A549 (cell line): Measurements from ENCODE around the gene AMOT. TPM values are rescaled to one million over a fixed set of nuclear protein-coding genes. Genes with fewer than 3 reads are reported as not detected.
A peak's percentile ranks its signal among the peaks of the same experiment; 100 is the strongest.

ENCODE experiments used
- ATAC-seq, 2 experiments: fragments of 200-7000 bp in 1 of 2; fragments of >200 bp in 1 of 2; cut with Nextera tagmentation in 1 of 2; cut with Tn5 transposase in 1 of 2; 3 replicates each; pipeline versions ENCODE4 v1.8.0 to v1.9.1; 2018 to 2020; ENCODE audit warnings: mild to moderate bottlenecking in 1 of 2, moderate library complexity in 1 of 2
- CTCF ChIA-PET: fragments of 300-600 bp; sonication (Branson Sonifier 250); formaldehyde crosslinking; extraction: SDS; loops from one replicate; lab custom pipeline; 2021; ENCODE audit warnings: antibody characterized with exemption, inconsistent platforms; lab: Yijun Ruan, JAX
- POLR2A ChIA-PET: fragments of 350-600 bp; formaldehyde crosslinking; extraction: SDS; loops from one replicate; lab custom pipeline; 2021; ENCODE audit warnings: antibody characterized with exemption, inconsistent platforms; lab: Yijun Ruan, JAX
- DNase-seq, 2 experiments: peaks; one replicate each; pipeline versions ENCODE4 v3.0.0 to v3.0.0-alpha.2; 2011 to 2016; ENCODE audit warnings: low read depth in 1 of 2, low spot score in 1 of 2
- FAIRE-seq: peaks from 2 replicates; lab custom pipeline; 2011; peaks lifted over from hg19 to GRCh38; lab: Jason Lieb, UNC
- H3K27ac ChIP-seq, 2 experiments: fragments of >200 bp; sonication (Bioruptor Twin); formaldehyde crosslinking; 3 replicates each; pipeline ENCODE4 v1.5.1; 2016 to 2017
- H3K4me1 ChIP-seq: fragments of >200 bp; sonication (Bioruptor Twin); formaldehyde crosslinking; 3 replicates; pipeline ENCODE4 v1.6.1; 2016
- H3K4me2 ChIP-seq: fragments of >200 bp; sonication (Bioruptor Twin); formaldehyde crosslinking; 3 replicates; pipeline ENCODE4 v1.6.1; 2016
- H3K4me3 ChIP-seq: fragments of >200 bp; sonication (Bioruptor Twin); formaldehyde crosslinking; 3 replicates; pipeline ENCODE4 v1.5.1; 2016
- H3K9me3 ChIP-seq: fragments of >200 bp; sonication (Bioruptor Twin); formaldehyde crosslinking; 3 replicates; pipeline ENCODE4 v1.6.1; 2016
- CBX2 ChIP-seq: fragments of 200-600 bp; sonication (generic); IDR thresholded peaks from 2 replicates; pipeline ENCODE4 v1.6.1; 2016; ENCODE audit warnings: low read depth, mild to moderate bottlenecking, borderline replicate concordance
- CEBPB ChIP-seq, 2 experiments: fragments of >200 bp in 1 of 2; sonication (Bioruptor Twin) in 1 of 2; formaldehyde crosslinking in 1 of 2; IDR thresholded peaks; 2 replicates each; pipeline ENCODE4 v1.6.1; 2012 to 2016
- CHD2 ChIP-seq: fragments of 150-350 bp; IDR thresholded peaks from 2 replicates; pipeline ENCODE4 v1.6.1; 2014; ENCODE audit warnings: low read length; ENCODE audit not compliant: partially characterized antibody
- CHD4 ChIP-seq: fragments of 200-600 bp; sonication (generic); IDR thresholded peaks from 2 replicates; pipeline ENCODE4 v1.6.1; 2016; ENCODE audit warnings: antibody characterized with exemption, mild to moderate bottlenecking, borderline replicate concordance
- ESRRA ChIP-seq: fragments of 150-350 bp; IDR thresholded peaks from 2 replicates; pipeline ENCODE4 v1.6.1; 2014; ENCODE audit warnings: mild to moderate bottlenecking, low read length, borderline replicate concordance
- FOSB ChIP-seq: fragments of 250-450 bp; sonication (Bioruptor Pico); IDR thresholded peaks from 2 replicates; pipeline ENCODE4 v1.5.0; 2020; ENCODE audit warnings: mild to moderate bottlenecking, moderate library complexity
- FOSL2 ChIP-seq, 2 experiments: fragments of 450-650 bp in 1 of 2; fragments of >200 bp in 1 of 2; sonication (Bioruptor Twin) in 1 of 2; formaldehyde crosslinking; IDR thresholded peaks; 2 replicates each; pipeline versions ENCODE4 v1.5.0 to v1.6.1; 2016 to 2020; ENCODE audit warnings: mild to moderate bottlenecking in 1 of 2, moderate library complexity in 1 of 2
- GATA3 ChIP-seq: IDR thresholded peaks from 2 replicates; pipeline ENCODE4 v1.6.1; 2012; ENCODE audit warnings: borderline replicate concordance
- HDAC2 ChIP-seq: fragments of 200-600 bp; sonication (generic); IDR thresholded peaks from 2 replicates; pipeline ENCODE4 v1.6.1; 2016
- KDM5A ChIP-seq: fragments of 200-600 bp; sonication (generic); IDR thresholded peaks from 2 replicates; pipeline ENCODE4 v1.6.1; 2016; ENCODE audit warnings: antibody characterized with exemption, mild to moderate bottlenecking
- MAFK ChIP-seq: fragments of 450-650 bp; IDR thresholded peaks from 2 replicates; pipeline ENCODE4 v1.6.1; 2014; ENCODE audit not compliant: partially characterized antibody
- NR3C1 ChIP-seq: fragments of >200 bp; sonication (Bioruptor Twin); formaldehyde crosslinking; IDR thresholded peaks from 3 replicates; pipeline ENCODE4 v1.6.1; 2017
- PHF8 ChIP-seq: fragments of 200-600 bp; sonication (generic); IDR thresholded peaks from 2 replicates; pipeline ENCODE4 v1.6.1; 2016; ENCODE audit warnings: low read depth, mild to moderate bottlenecking, antibody characterized with exemption, moderate library complexity, borderline replicate concordance
- POLR2A ChIP-seq: IDR thresholded peaks from 2 replicates; pipeline ENCODE4 v1.6.1; 2012; ENCODE audit warnings: mild to moderate bottlenecking, low read length
- POLR2AphosphoS2 ChIP-seq: conservative IDR thresholded peaks from 2 replicates; pipeline ENCODE4 v1.6.1; 2012; ENCODE audit warnings: low read length, improper control_type of control experiment, inconsistent platforms
- RARB ChIP-seq: fragments of 250-450 bp; sonication (Bioruptor Pico); IDR thresholded peaks from 2 replicates; pipeline ENCODE4 v1.8.0; 2021; ENCODE audit warnings: mild to moderate bottlenecking, moderate library complexity
- RFX5 ChIP-seq: fragments of 450-650 bp; IDR thresholded peaks from 2 replicates; pipeline ENCODE4 v1.7.1; 2014; ENCODE audit warnings: antibody characterized with exemption, mild to moderate bottlenecking, moderate library complexity
- RNF2 ChIP-seq: fragments of 200-600 bp; sonication (generic); IDR thresholded peaks from 2 replicates; pipeline ENCODE4 v1.6.1; 2016; ENCODE audit warnings: low read depth, mild to moderate bottlenecking, antibody characterized with exemption, moderate library complexity, borderline replicate concordance
- SMC3 ChIP-seq: fragments of >200 bp; sonication (Bioruptor Twin); formaldehyde crosslinking; IDR thresholded peaks from 3 replicates; pipeline ENCODE4 v1.6.1; 2018; ENCODE audit warnings: inconsistent platforms
- ZFP36 ChIP-seq: fragments of 450-650 bp; IDR thresholded peaks from 2 replicates; pipeline ENCODE4 v1.6.1; 2014; ENCODE audit warnings: borderline replicate concordance; ENCODE audit not compliant: partially characterized antibody
- ZNF302 ChIP-seq: fragments of 250-450 bp; sonication (Bioruptor Pico); IDR thresholded peaks from 2 replicates; pipeline ENCODE4 v1.9.0; 2021; ENCODE audit warnings: inconsistent platforms, mild to moderate bottlenecking, moderate library complexity
- ZSCAN20 ChIP-seq: fragments of 250-450 bp; sonication (Bioruptor Pico); IDR thresholded peaks from 2 replicates; pipeline ENCODE4 v1.8.0; 2022; ENCODE audit warnings: mild to moderate bottlenecking, moderate library complexity
- WGBS: methylation state at CpG from one replicate; pipeline ENCODE4 v1.1.6; 2017; ENCODE audit errors: missing lambda C conversion rate; 5-methylcytosine and 5-hydroxymethylcytosine counted together
- polyA plus RNA-seq, 4 experiments: library from polyadenylated mRNA; depleted of rRNA in 3 of 4; stranded (reverse); fragments of >200 nt; fragmentation: RNase III in 1 of 4; extraction: RNeasy Plus Mini Kit Qiagen cat#74134 plus additional on column Dnase treatment in 1 of 4; gene quantifications; 2 replicates in 3 of 4; 3 replicates in 1 of 4; pipeline ENCODE4 v1.2.3, GENCODE V29; 2011 to 2017
- TF ChIP-seq, protein P1 (sequence below): fragments of >200 bp; sonication (Bioruptor Twin); formaldehyde crosslinking; IDR thresholded peaks from 2 replicates; pipeline ENCODE4 v1.6.1; 2016
- TF ChIP-seq, protein P2 (sequence below): fragments of 450-650 bp; IDR thresholded peaks from 2 replicates; pipeline ENCODE4 v1.6.1; 2014; ENCODE audit warnings: antibody characterized with exemption
- TF ChIP-seq, protein P3 (sequence below): IDR thresholded peaks from 2 replicates; pipeline ENCODE4 v1.6.1; 2012; ENCODE audit warnings: low read depth, borderline replicate concordance
- TF ChIP-seq, protein P4 (sequence below): fragments of 250-450 bp; sonication (Bioruptor Pico); IDR thresholded peaks from 2 replicates; pipeline ENCODE4 v1.5.0; 2021; ENCODE audit warnings: mild to moderate bottlenecking, moderate library complexity, borderline replicate concordance
- TF ChIP-seq, protein P5 (sequence below): fragments of >200 bp; sonication (Bioruptor Twin); formaldehyde crosslinking; IDR thresholded peaks from 3 replicates; pipeline ENCODE4 v1.5.1; 2016
- TF ChIP-seq, protein P6 (sequence below): IDR thresholded peaks from 2 replicates; pipeline ENCODE4 v1.6.1; 2012

AMOT gene
- polyA plus RNA-seq, 2 of the 4 experiments (the other 2 are of a cell fraction), result 0.03 to 0.05 TPM

DNA sequence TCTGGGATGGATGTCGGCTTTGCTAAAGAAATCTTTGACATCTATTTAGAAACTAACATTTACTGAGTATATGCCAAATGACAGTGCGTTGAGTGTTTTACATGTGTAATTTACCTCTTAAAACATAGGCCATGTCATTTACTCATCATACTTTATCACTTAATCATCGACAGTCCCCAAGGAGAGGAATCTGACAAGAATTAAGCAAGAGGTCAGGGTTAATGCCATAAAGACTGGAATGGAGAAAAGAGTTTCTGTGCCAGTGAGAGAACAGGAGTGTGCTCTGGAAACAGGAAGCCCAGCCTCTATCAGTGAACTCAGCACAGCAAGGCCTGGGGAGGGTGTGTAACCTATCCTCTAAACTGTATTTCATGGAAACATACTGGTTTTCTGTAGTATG, 28.0 kb upstream of the AMOT start:
- H3K9me3 ChIP-seq, result no peaks in the 10 kb centered on the region
- FAIRE-seq (no peak), DNase-seq (no peak), ATAC-seq (no peak)
- WGBS, result 25% methylated on average over 3 of the region's 3 CpGs
- H3K4me3 ChIP-seq, result no peak overlapping the region
- H3K4me2 ChIP-seq, result no peak overlapping the region
- no peak for TF ChIP-seq CHD2
- TF ChIP-seq, protein P1, sequence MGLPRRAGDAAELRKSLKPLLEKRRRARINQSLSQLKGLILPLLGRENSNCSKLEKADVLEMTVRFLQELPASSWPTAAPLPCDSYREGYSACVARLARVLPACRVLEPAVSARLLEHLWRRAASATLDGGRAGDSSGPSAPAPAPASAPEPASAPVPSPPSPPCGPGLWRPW, result no peak
- no peak for TF ChIP-seq RFX5
- TF ChIP-seq, protein P2, sequence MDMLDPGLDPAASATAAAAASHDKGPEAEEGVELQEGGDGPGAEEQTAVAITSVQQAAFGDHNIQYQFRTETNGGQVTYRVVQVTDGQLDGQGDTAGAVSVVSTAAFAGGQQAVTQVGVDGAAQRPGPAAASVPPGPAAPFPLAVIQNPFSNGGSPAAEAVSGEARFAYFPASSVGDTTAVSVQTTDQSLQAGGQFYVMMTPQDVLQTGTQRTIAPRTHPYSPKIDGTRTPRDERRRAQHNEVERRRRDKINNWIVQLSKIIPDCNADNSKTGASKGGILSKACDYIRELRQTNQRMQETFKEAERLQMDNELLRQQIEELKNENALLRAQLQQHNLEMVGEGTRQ, result no peak
- TF ChIP-seq RARB (CRISPR knock-in tag), result no peak
- no peak for TF ChIP-seq NR3C1
- TF ChIP-seq POLR2AphosphoS2, result no peak
- TF ChIP-seq, protein P3, sequence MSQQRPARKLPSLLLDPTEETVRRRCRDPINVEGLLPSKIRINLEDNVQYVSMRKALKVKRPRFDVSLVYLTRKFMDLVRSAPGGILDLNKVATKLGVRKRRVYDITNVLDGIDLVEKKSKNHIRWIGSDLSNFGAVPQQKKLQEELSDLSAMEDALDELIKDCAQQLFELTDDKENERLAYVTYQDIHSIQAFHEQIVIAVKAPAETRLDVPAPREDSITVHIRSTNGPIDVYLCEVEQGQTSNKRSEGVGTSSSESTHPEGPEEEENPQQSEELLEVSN, result no peak
- ChIA-PET POLR2A (no interaction called here), CTCF (no interaction called here)
- H3K4me1 ChIP-seq, result no peaks in the 10 kb centered on the region
- H3K27ac ChIP-seq, result no peak overlapping the region

DNA sequence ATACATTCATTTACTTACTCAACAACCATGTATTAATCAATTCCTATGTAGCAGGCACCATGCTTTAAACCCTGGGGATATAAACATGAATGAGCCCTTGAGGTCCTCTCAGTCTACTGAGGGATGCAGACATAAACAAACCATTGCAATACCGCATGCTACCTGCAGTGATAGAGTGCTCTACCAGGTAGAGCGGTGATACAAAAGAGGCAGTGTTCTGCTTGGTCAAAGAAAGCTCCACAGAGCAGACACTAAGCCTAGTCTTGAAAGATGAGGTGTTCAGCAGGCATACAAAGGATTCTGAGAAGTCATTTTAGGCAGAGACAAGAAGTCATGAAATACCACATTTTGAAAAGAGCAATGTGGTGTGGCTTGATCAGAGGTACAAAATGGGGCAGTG, 26.9 kb upstream of the AMOT start:
- H3K4me2 ChIP-seq, result no peak overlapping the region
- no peak overlapping the region for H3K27ac ChIP-seq
- DNase-seq (no peak), ATAC-seq (peak in 1 of 2 experiments; percentile 61; a peak in 3 of 6 replicates), FAIRE-seq (peak; percentile 13)
- H3K4me1 ChIP-seq, result no peaks in the 10 kb centered on the region
- 0% methylated on average over 2 of the region's 2 CpGs for WGBS
- CTCF ChIA-PET, result no interaction called here
- no peak for TF ChIP-seq ESRRA
- TF ChIP-seq, protein P2, result no peak
- TF ChIP-seq GATA3, result no peak
- no peak for TF ChIP-seq PHF8
- no peak for TF ChIP-seq ZSCAN20 (CRISPR knock-in tag)
- no peak for TF ChIP-seq RNF2
- TF ChIP-seq, protein P4, sequence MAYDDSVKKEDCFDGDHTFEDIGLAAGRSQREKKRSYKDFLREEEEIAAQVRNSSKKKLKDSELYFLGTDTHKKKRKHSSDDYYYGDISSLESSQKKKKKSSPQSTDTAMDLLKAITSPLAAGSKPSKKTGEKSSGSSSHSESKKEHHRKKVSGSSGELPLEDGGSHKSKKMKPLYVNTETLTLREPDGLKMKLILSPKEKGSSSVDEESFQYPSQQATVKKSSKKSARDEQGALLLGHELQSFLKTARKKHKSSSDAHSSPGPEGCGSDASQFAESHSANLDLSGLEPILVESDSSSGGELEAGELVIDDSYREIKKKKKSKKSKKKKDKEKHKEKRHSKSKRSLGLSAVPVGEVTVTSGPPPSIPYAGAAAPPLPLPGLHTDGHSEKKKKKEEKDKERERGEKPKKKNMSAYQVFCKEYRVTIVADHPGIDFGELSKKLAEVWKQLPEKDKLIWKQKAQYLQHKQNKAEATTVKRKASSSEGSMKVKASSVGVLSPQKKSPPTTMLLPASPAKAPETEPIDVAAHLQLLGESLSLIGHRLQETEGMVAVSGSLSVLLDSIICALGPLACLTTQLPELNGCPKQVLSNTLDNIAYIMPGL (CRISPR knock-in tag), result no peak
- no peak for TF ChIP-seq POLR2A
- TF ChIP-seq HDAC2, result no peak
- no peak for TF ChIP-seq RARB (CRISPR knock-in tag)
- no peak overlapping the region for H3K4me3 ChIP-seq
- POLR2A ChIA-PET, result no interaction called here
- no peaks in the 10 kb centered on the region for H3K9me3 ChIP-seq

DNA sequence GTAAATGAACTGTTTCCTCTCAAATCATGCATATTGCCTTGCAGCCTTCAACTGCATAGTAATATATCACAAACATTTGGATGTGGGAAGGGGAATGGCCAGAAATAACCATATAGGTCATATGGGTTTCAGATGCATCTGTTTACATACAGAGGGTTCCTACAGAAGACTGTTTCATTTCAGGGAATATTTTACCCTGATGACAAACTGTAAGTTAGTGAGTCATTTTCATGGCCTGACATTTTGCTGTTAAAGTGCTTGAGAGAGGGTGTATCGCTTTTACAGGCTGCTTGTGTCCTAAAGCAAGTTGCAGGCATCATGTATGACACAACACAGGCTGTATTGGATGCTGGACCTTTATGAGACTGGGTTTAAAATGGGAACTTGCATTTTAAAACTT, 25.5 kb upstream of the AMOT start:
- TF ChIP-seq CBX2 (no peak), CEBPB (IDR thresholded peaks at IDR 0.05) (no peak), FOSB (CRISPR knock-in tag) (no peak), MAFK (no peak), SMC3 (no peak), CHD4 (no peak), KDM5A (no peak), ZNF302 (CRISPR knock-in tag) (no peak), ZFP36 (no peak), FOSL2 (IDR thresholded peaks at IDR 0.05) (no peak), FOSL2 (CRISPR knock-in tag; IDR thresholded peaks at IDR 0.05) (no peak), ESRRA (no peak)
- TF ChIP-seq, protein P1, result no peak
- TF ChIP-seq, protein P5, sequence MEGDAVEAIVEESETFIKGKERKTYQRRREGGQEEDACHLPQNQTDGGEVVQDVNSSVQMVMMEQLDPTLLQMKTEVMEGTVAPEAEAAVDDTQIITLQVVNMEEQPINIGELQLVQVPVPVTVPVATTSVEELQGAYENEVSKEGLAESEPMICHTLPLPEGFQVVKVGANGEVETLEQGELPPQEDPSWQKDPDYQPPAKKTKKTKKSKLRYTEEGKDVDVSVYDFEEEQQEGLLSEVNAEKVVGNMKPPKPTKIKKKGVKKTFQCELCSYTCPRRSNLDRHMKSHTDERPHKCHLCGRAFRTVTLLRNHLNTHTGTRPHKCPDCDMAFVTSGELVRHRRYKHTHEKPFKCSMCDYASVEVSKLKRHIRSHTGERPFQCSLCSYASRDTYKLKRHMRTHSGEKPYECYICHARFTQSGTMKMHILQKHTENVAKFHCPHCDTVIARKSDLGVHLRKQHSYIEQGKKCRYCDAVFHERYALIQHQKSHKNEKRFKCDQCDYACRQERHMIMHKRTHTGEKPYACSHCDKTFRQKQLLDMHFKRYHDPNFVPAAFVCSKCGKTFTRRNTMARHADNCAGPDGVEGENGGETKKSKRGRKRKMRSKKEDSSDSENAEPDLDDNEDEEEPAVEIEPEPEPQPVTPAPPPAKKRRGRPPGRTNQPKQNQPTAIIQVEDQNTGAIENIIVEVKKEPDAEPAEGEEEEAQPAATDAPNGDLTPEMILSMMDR, result no peak
- TF ChIP-seq, protein P6, sequence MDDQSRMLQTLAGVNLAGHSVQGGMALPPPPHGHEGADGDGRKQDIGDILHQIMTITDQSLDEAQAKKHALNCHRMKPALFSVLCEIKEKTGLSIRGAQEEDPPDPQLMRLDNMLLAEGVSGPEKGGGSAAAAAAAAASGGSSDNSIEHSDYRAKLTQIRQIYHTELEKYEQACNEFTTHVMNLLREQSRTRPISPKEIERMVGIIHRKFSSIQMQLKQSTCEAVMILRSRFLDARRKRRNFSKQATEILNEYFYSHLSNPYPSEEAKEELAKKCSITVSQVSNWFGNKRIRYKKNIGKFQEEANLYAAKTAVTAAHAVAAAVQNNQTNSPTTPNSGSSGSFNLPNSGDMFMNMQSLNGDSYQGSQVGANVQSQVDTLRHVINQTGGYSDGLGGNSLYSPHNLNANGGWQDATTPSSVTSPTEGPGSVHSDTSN, result no peak
- Histone ChIP-seq H3K9me3 (no peaks in the 10 kb centered on the region), H3K4me1 (no peaks in the 10 kb centered on the region), H3K4me3 (no peak overlapping the region), H3K27ac (no peak overlapping the region), H3K4me2 (no peak overlapping the region)
- DNase-seq (no peak), FAIRE-seq (no peak), ATAC-seq (no peak)
- 0% methylated on average over 1 of the region's 1 CpG for WGBS
- ChIA-PET CTCF (no interaction called here), POLR2A (no interaction called here)
